Fibroblast of skin of right quadriceps (primary cell): ENCODE data around the gene EFHD1.
"Not testable (repeated sequence)": the region's sequence is repeated elsewhere in the genome, so short reads cannot be mapped to it uniquely, and the experiment has no call there.

Source experiments
- DNase-seq: peaks from one replicate; pipeline ENCODE4 v3.0.0-alpha.2; 2013

Gene EFHD1

GRCh38 chr2:232652505-232652851 lies 19.1 kb downstream of the EFHD1 start:
- peak; percentile 32 for DNase-seq

- no peak for DNase-seq
Measured at GRCh38 chr2:232653441-232653840, 20.0 kb downstream of the EFHD1 start.

- no peak for DNase-seq
Measured at GRCh38 chr2:232655392-232655791, 22.0 kb downstream of the EFHD1 start.

- DNase-seq: peak; percentile 4
Measured at GRCh38 chr2:232658217-232658785, 24.9 kb downstream of the EFHD1 start.

- DNase-seq: no peak
Measured at GRCh38 chr2:232659359-232659758, 26.0 kb downstream of the EFHD1 start.

GRCh38 chr2:232662486-232663260 lies 29.3 kb downstream of the EFHD1 start:
- no peak for DNase-seq

GRCh38 chr2:232666051-232666805 lies 32.8 kb downstream of the EFHD1 start:
- no peak for DNase-seq

GRCh38 chr2:232667989-232668583 lies 34.7 kb downstream of the EFHD1 start:
- DNase-seq: no peak

GRCh38 chr2:232668805-232669444 lies 35.5 kb downstream of the EFHD1 start:
- peak; percentile 7 for DNase-seq

GRCh38 chr2:232672588-232672987 lies 39.2 kb downstream of the EFHD1 start:
- no peak for DNase-seq

GRCh38 chr2:232674491-232674890 lies 41.1 kb downstream of the EFHD1 start:
- no peak for DNase-seq

- DNase-seq: no peak
Measured at GRCh38 chr2:232675381-232675780, 42.0 kb downstream of the EFHD1 start.

- DNase-seq: no peak
Measured at GRCh38 chr2:232680006-232680405, 46.6 kb downstream of the EFHD1 start.

- DNase-seq: no peak
Measured at GRCh38 chr2:232681527-232681926, 48.1 kb downstream of the EFHD1 start.

- no peak for DNase-seq
Measured at GRCh38 chr2:232683368-232683767, 50.0 kb downstream of the EFHD1 start.

GRCh38 chr2:232685391-232685790 lies 52.0 kb downstream of the EFHD1 start:
- not testable (repeated sequence) for DNase-seq

- no peak for DNase-seq
Measured at GRCh38 chr2:232687382-232688160, 54.2 kb downstream of the EFHD1 start.

GRCh38 chr2:232688201-232688600 lies 54.8 kb downstream of the EFHD1 start:
- DNase-seq: no peak

GRCh38 chr2:232689152-232689910 lies 55.9 kb downstream of the EFHD1 start:
- DNase-seq: peak; percentile 19

- DNase-seq: not testable (repeated sequence)
Measured at GRCh38 chr2:232691117-232691516, 57.7 kb downstream of the EFHD1 start.

GRCh38 chr2:232693344-232693743 lies 59.9 kb downstream of the EFHD1 start:
- no peak for DNase-seq
